Right lobe of liver (tissue), 4 donors: ENCODE measurements around the gene POLR2L.

Experiments
- CTCF ChIP-seq, 4 donors: fragments of 200-600 bp in 3 of 4; fragments of 450-650 bp in 1 of 4; IDR thresholded peaks; one replicate each; pipeline versions ENCODE4 v1.5.1 to v1.8.0; 2016 to 2022; ENCODE audit warnings: antibody characterized with exemption in 4 of 4, mild to moderate bottlenecking in 2 of 4
- POLR2A ChIP-seq: fragments of 450-650 bp; IDR thresholded peaks from one replicate; pipeline ENCODE4 v1.6.1; 2017; ENCODE audit warnings: antibody characterized with exemption, mild to moderate bottlenecking
- donor health status: DM: no; HTN: no; CAD: no.
- donor health status: DM: no; HTN: no; CAD: no.
- donor health status: DM: no; HTN: yes; CAD: no.

GRCh38 chr11:789943-790342, 52.4 kb downstream of the POLR2L start, which contains the start of gene CEND1:
- TF ChIP-seq POLR2A (no peak), CTCF (IDR thresholded peaks at IDR 0.05) (no peak)
